Measurements from ENCODE around the gene PCDH15. TPM values are rescaled to one million over a fixed set of nuclear protein-coding genes. Genes with fewer than 3 reads are reported as not detected.

PCDH15 gene
- total RNA-seq, 6 donors from 2014 or later: 0.59 to 1.9 (median 1.1) TPM

- H3K4me3 ChIP-seq: no peak overlapping the region
- TF ChIP-seq EP300 (IDR thresholded peaks at IDR 0.05) (no peak), POLR2AphosphoS5 (IDR thresholded peaks at IDR 0.05) (no peak), POLR2A (IDR thresholded peaks at IDR 0.05) (no peak), CTCF (IDR thresholded peaks at IDR 0.05) (no peak)
- H3K4me1 ChIP-seq: no peaks in the 10 kb centered on the region
- DNase-seq (no peak), ATAC-seq (ENCODE audit: low FRiP score in 2 of 2) (no peak)
- WGBS, 2 donors: 92 to 97% methylated on average over 3 of the region's 3 CpGs
- H3K27ac ChIP-seq: no peak overlapping the region
- no peaks in the 10 kb centered on the region for H3K9me3 ChIP-seq
- no peaks in the 10 kb centered on the region for H3K36me3 ChIP-seq
- H3K27me3 ChIP-seq: no peaks in the 10 kb centered on the region
Observed at GRCh38 chr10:54314430-54314829, 486.6 kb downstream of the PCDH15 start.

- H3K36me3 ChIP-seq: no peaks in the 10 kb centered on the region
- WGBS, 2 donors: 88 to 95% methylated on average over 2 of the region's 2 CpGs
- no peaks in the 10 kb centered on the region for H3K4me1 ChIP-seq
- no peak overlapping the region for H3K4me3 ChIP-seq
- no peak for ATAC-seq (ENCODE audit: low FRiP score in 2 of 2)
- no peaks in the 10 kb centered on the region for H3K9me3 ChIP-seq
- no peak for DNase-seq
- no peak for TF ChIP-seq POLR2A (IDR thresholded peaks at IDR 0.05)
- no peak for TF ChIP-seq CTCF (IDR thresholded peaks at IDR 0.05)
- no peak for TF ChIP-seq POLR2AphosphoS5 (IDR thresholded peaks at IDR 0.05)
- TF ChIP-seq EP300 (IDR thresholded peaks at IDR 0.05): no peak
- no peaks in the 10 kb centered on the region for H3K27me3 ChIP-seq
- no peak overlapping the region for H3K27ac ChIP-seq
Observed at GRCh38 chr10:54284526-54285193, 516.4 kb downstream of the PCDH15 start.

GRCh38 chr10:54282012-54282411, 519.0 kb downstream of the PCDH15 start:
- ATAC-seq (ENCODE audit: low FRiP score in 2 of 2): no peak

GRCh38 chr10:54266395-54266794, 534.6 kb downstream of the PCDH15 start:
- no peaks in the 10 kb centered on the region for H3K27me3 ChIP-seq
- H3K9me3 ChIP-seq: no peaks in the 10 kb centered on the region
- ATAC-seq (ENCODE audit: low FRiP score in 2 of 2) (no peak), DNase-seq (no peak)
- H3K4me1 ChIP-seq: no peaks in the 10 kb centered on the region
- H3K36me3 ChIP-seq: no peaks in the 10 kb centered on the region
- H3K4me3 ChIP-seq: no peak overlapping the region
- 69 to 76% methylated on average over 1 of the region's 1 CpG for WGBS, 2 donors
- TF ChIP-seq POLR2AphosphoS5 (IDR thresholded peaks at IDR 0.05) (no peak), EP300 (IDR thresholded peaks at IDR 0.05) (no peak), CTCF (IDR thresholded peaks at IDR 0.05) (no peak), POLR2A (IDR thresholded peaks at IDR 0.05) (no peak)
- no peak overlapping the region for H3K27ac ChIP-seq

More at GRCh38 chr10:54282012-54282411, 519.0 kb downstream of the PCDH15 start:
- Histone ChIP-seq H3K27me3 (no peaks in the 10 kb centered on the region), H3K4me3 (no peak overlapping the region), H3K27ac (no peak overlapping the region), H3K9me3 (no peaks in the 10 kb centered on the region), H3K4me1 (no peaks in the 10 kb centered on the region), H3K36me3 (no peaks in the 10 kb centered on the region)
- no peak for DNase-seq
- TF ChIP-seq EP300 (IDR thresholded peaks at IDR 0.05) (no peak), CTCF (IDR thresholded peaks at IDR 0.05) (no peak), POLR2AphosphoS5 (IDR thresholded peaks at IDR 0.05) (no peak), POLR2A (IDR thresholded peaks at IDR 0.05) (no peak)
- 56 to 61% methylated on average over 2 of the region's 2 CpGs for WGBS, 2 donors

GRCh38 chr10:54262726-54263125, 538.3 kb downstream of the PCDH15 start:
- Histone ChIP-seq H3K4me1 (no peaks in the 10 kb centered on the region), H3K27me3 (no peaks in the 10 kb centered on the region), H3K9me3 (no peaks in the 10 kb centered on the region), H3K27ac (no peak overlapping the region), H3K4me3 (no peak overlapping the region), H3K36me3 (no peaks in the 10 kb centered on the region)
- WGBS, 2 donors: 84 to 95% methylated on average over 5 of the region's 5 CpGs
- TF ChIP-seq EP300 (IDR thresholded peaks at IDR 0.05) (no peak), POLR2A (IDR thresholded peaks at IDR 0.05) (no peak), POLR2AphosphoS5 (IDR thresholded peaks at IDR 0.05) (no peak)
- ATAC-seq (ENCODE audit: low FRiP score in 2 of 2): peak in 1 of 2 donors; percentile 46
- DNase-seq: no peak
